Measurements from ENCODE around the gene STYXL2. TPM values are rescaled to one million over a fixed set of nuclear protein-coding genes. Genes with fewer than 3 reads are reported as not detected.

Gene STYXL2
- total RNA-seq, 4 donors from 2014 or later, result 0.16 to 1.4 (median 0.22) TPM; not detected in 1

- TF ChIP-seq CTCF (IDR thresholded peaks at IDR 0.05; ENCODE audit: low read depth), result no peak
Observed at GRCh38 chr1:167118188-167118587, 24.3 kb downstream of the STYXL2 start.

GRCh38 chr1:167119696-167120095 lies 25.8 kb downstream of the STYXL2 start:
- no peak for TF ChIP-seq CTCF (IDR thresholded peaks at IDR 0.05; ENCODE audit: low read depth)

GRCh38 chr1:167120899-167121298 lies 27.0 kb downstream of the STYXL2 start:
- no peak for TF ChIP-seq CTCF (IDR thresholded peaks at IDR 0.05; ENCODE audit: low read depth)

GRCh38 chr1:167121375-167122120 lies 27.7 kb downstream of the STYXL2 start:
- TF ChIP-seq CTCF (IDR thresholded peaks at IDR 0.05; ENCODE audit: low read depth), result no peak

GRCh38 chr1:167122121-167122480 lies 28.2 kb downstream of the STYXL2 start:
- no peak for TF ChIP-seq CTCF (IDR thresholded peaks at IDR 0.05; ENCODE audit: low read depth)

GRCh38 chr1:167122568-167122967 lies 28.7 kb downstream of the STYXL2 start:
- no peak for TF ChIP-seq CTCF (IDR thresholded peaks at IDR 0.05; ENCODE audit: low read depth)

- no peak for TF ChIP-seq CTCF (IDR thresholded peaks at IDR 0.05; ENCODE audit: low read depth)
Observed at GRCh38 chr1:167126317-167126716, 32.4 kb downstream of the STYXL2 start.
